AG09319 (cell line): Measurements from ENCODE around the gene PF4V1.

Experiments
- DNase-seq: peaks from one replicate; pipeline ENCODE4 v3.0.0-alpha.2; 2010; ENCODE audit warnings: low read depth; ENCODE audit errors: extremely low read depth
- CTCF ChIP-seq: IDR thresholded peaks from 2 replicates; pipeline ENCODE4 v1.5.1; 2011; ENCODE audit warnings: low read depth, mild to moderate bottlenecking, inconsistent platforms, low read length, moderate library complexity

Gene PF4V1, protein sequence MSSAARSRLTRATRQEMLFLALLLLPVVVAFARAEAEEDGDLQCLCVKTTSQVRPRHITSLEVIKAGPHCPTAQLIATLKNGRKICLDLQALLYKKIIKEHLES

DNA sequence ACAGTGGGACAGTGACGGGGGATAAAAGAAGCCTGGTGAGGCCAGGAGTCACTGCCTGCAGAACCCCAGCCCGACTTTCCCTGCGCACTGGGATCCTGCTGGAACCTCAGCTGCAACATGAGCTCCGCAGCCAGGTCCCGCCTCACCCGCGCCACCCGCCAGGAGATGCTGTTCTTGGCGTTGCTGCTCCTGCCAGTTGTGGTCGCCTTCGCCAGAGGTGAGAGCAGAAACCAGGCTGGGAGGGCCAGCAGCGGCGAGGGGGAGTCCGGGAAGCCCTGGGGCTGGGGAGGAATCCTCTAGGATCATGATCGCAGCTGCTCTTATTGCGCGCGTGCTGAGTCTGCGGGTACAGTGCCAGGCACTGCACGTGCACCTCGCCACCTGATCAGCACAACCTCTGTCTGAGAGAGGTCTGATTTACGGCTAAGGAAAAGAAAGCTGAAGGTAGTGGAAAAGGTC, at the start of gene PF4V1:
Gene PF4V1 (plus strand): TSS at position 51 of the 459 bp plus-strand sequence. CDS start 67 bp downstream, at position 118.
- no peak for DNase-seq
- peak; percentile 46 for TF ChIP-seq CTCF

DNA sequence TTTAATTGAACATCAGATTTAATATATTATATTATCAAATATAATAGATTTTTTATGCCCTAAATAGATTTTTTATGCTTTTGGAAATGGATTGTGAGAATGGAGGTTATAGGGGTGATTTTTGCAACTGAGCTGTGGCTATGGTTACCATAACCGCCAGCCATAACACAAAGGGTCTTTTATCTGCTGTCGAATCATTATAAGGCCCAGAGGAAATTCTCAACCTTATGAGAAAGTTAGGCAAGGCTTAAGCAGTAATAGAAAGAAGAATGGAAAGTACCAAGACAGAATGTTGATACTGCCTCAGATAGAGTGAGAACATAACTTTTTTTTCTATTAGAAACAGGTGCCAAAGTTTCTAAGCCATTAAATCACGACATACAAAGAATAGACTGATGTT, 42.9 kb upstream of the PF4V1 start:
- no peak for DNase-seq
- TF ChIP-seq CTCF: no peak

DNA sequence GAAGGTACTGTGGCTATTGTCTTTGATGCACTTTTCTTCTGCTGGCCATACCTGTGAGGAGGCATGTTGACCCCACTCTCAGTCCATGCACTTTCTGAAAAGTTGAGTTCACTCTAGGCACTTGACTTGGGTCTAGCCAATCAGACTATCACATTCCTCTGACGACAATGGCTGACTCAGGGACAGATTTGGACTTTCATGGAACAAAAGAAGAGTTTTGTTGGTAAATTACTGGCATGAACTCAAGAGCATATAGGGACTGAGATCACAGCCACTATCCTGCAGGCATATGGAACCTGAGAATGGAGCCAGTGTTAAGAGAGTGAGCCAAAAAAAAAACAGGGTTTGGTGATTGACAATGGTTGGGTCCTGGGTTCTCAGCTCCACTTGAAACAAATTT, 41.3 kb upstream of the PF4V1 start:
- no peak for TF ChIP-seq CTCF
- DNase-seq: no peak

DNA sequence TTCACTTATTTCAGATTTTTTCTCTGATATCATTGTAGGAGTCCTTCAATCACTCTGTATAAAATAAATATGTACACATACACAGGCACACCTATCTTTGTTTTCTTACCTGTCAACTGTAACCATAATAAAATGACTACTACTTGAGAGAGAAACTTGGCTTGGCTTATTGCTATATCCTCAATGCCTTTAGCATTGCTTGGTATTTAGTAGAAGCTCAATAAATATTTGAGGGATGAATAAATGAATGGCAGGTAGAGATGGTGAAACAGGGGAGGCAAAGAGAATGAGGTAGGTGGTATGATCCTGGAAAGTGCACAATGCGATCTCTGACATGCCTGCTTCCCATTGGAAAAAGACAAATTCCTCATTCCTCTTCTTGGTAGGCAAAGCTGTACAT, 38.4 kb upstream of the PF4V1 start:
- no peak for DNase-seq
- TF ChIP-seq CTCF: no peak

DNA sequence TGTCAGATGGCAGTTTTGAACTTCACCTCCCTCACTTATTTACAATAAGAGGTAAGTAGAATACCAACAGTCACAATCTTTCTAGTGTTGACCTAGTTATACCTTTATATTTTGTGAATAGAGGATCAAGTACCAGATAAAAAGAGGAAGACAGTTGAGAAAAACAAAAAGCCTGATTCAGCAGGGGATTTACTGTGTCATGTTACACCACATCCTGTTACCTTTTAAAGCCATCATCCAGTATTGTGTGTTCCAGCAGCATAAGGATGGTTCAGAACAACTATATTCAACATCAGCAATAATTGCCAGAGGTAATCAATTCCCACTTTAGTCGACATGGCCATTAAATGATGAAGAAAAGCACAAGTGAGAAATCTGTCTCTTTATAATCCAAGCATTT, 38.0 kb upstream of the PF4V1 start:
- DNase-seq: no peak
- no peak for TF ChIP-seq CTCF

DNA sequence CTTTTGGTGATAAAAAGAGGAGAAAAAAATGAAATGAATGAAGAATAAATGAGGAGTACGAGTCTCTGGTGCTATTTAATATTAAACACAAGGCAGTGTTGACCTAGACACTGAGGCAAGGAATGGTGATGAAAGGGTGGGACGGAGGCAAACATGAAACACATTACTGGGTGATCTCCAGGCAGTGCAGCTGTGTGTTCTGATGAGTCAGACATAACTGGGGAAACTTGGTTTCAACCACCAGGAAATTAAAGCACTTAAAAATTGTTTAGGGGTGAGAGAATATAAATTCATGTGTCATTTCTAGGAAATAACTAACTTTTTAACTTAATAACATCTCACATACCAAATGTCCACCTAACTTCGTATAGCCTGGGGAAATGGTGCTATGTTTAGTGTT, 36.3 kb upstream of the PF4V1 start:
- no peak for TF ChIP-seq CTCF
- peak; percentile 36 for DNase-seq

DNA sequence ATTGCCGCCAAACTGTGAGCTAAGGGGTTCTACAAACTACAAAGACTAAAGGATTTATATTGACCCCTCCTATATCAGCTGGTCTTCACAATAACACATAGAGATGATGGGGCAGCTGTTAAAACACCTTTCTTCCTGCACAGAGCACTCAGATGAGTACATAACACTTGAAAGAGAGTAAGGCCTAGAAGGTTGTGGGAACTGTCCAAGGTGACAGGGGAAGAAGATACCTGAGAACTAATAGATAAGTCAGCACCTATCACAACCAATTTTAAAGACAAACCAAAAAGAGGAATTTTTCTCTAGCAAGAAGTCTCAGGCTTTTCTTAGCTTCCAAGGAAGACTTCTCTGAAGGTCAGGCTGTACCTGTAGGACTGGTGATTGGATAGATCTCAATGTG, 35.8 kb upstream of the PF4V1 start:
- DNase-seq: no peak

More for the DNA sequence above, 35.8 kb upstream of the PF4V1 start:
- no peak for TF ChIP-seq CTCF
